CD14-positive monocyte (primary cell): ENCODE measurements around the gene KAZN. TPM values are rescaled to one million over a fixed set of nuclear protein-coding genes. Genes with fewer than 3 reads are reported as not detected.

ENCODE experiments used
- DNase-seq, 3 donors: peaks; one replicate each; pipeline ENCODE4 v3.0.0-alpha.2; 2011 to 2022
- H2AFZ ChIP-seq: 2 replicates; pipeline ENCODE4 v1.6.0; 2012; ENCODE audit warnings: mild to moderate bottlenecking, low read depth, low read length, inconsistent platforms; ENCODE audit not compliant: insufficient read depth, poor library complexity, severe bottlenecking
- H3K27ac ChIP-seq, 2 donors: 1 replicate in 1 of 2; 2 replicates in 1 of 2; pipeline ENCODE4 v1.5.1; 2012 to 2013; ENCODE audit warnings: low read length in 2 of 2, control low read depth in 1 of 2, inconsistent platforms in 1 of 2, low read depth in 1 of 2, mild to moderate bottlenecking in 1 of 2
- H3K27me3 ChIP-seq, 2 donors: one replicate each; pipeline versions ENCODE4 v1.6.0 to v1.6.1; 2011 to 2013; ENCODE audit warnings: low read length in 2 of 2; ENCODE audit not compliant: control insufficient read depth in 2 of 2, insufficient read depth in 2 of 2
- H3K36me3 ChIP-seq, 2 donors: replicated peaks in 1 of 2; 1 replicate in 1 of 2; 2 replicates in 1 of 2; pipeline versions ENCODE4 v1.5.1 to v1.6.1; 2012 to 2013; ENCODE audit warnings: low read length in 2 of 2, control low read depth in 1 of 2, inconsistent platforms in 1 of 2, mild to moderate bottlenecking in 1 of 2; ENCODE audit not compliant: insufficient read depth in 2 of 2, control insufficient read depth in 1 of 2
- H3K4me1 ChIP-seq, 2 donors: 1 replicate in 1 of 2; 2 replicates in 1 of 2; pipeline versions ENCODE4 v1.5.1 to v1.6.1; 2012 to 2013; ENCODE audit warnings: low read length in 2 of 2, control low read depth in 1 of 2, inconsistent platforms in 1 of 2, mild to moderate bottlenecking in 1 of 2, moderate library complexity in 1 of 2; ENCODE audit not compliant: insufficient read depth in 2 of 2, control insufficient read depth in 1 of 2
- H3K4me2 ChIP-seq: replicated peaks from 2 replicates; pipeline ENCODE3; 2012; ENCODE audit warnings: low read length, moderate library complexity, mild to moderate bottlenecking; ENCODE audit not compliant: poor library complexity, severe bottlenecking; ENCODE audit errors: extremely low read depth
- H3K4me3 ChIP-seq, 3 experiments: fragments of 200-600 bp in 1 of 3; sonication (generic) in 1 of 3; replicated peaks in 1 of 3; 1 replicate in 2 of 3; 2 replicates in 1 of 3; pipeline ENCODE4 v1.5.1; 2011 to 2013; ENCODE audit warnings: low read length in 3 of 3, mild to moderate bottlenecking in 3 of 3, control low read depth in 2 of 3, low read depth in 2 of 3, inconsistent platforms in 1 of 3, moderate library complexity in 1 of 3
- H3K79me2 ChIP-seq: 2 replicates; pipeline ENCODE4 v1.6.0; 2012; ENCODE audit warnings: mild to moderate bottlenecking, control low read depth, inconsistent platforms, low read length, moderate library complexity; ENCODE audit not compliant: insufficient read depth
- H3K9ac ChIP-seq: 2 replicates; pipeline ENCODE4 v1.6.0; 2017; ENCODE audit warnings: low read length, mild to moderate bottlenecking; ENCODE audit not compliant: insufficient read depth, poor library complexity, severe bottlenecking
- H3K9me3 ChIP-seq, 2 donors: replicated peaks in 1 of 2; 1 replicate in 1 of 2; 2 replicates in 1 of 2; pipeline versions ENCODE4 v1.5.1 to v1.6.1; 2012 to 2013; ENCODE audit warnings: low read length in 2 of 2, control low read depth in 1 of 2; ENCODE audit not compliant: control insufficient read depth in 1 of 2, insufficient read depth in 1 of 2
- H4K20me1 ChIP-seq: 2 replicates; pipeline ENCODE4 v1.6.0; 2012; ENCODE audit warnings: mild to moderate bottlenecking, low read length, control low read depth, moderate library complexity; ENCODE audit not compliant: insufficient read depth
- H3K27ac Mint-ChIP-seq, 7 donors: one replicate each; pipeline ENCODE4 v1.8.0; 2020; ENCODE audit warnings: mild to moderate bottlenecking in 7 of 7, mixed read lengths in 7 of 7, moderate library complexity in 6 of 7, inconsistent platforms in 2 of 7
- H3K27me3 Mint-ChIP-seq, 3 donors: one replicate each; pipeline ENCODE4 v1.8.0; 2021 to 2022; ENCODE audit warnings: low read depth in 3 of 3, mild to moderate bottlenecking in 3 of 3, mixed read lengths in 3 of 3, moderate library complexity in 3 of 3, inconsistent platforms in 1 of 3
- H3K36me3 Mint-ChIP-seq, 2 donors: one replicate each; pipeline ENCODE4 v1.8.0; 2020; ENCODE audit warnings: mixed read lengths in 2 of 2, inconsistent platforms in 1 of 2, mild to moderate bottlenecking in 1 of 2
- H3K4me1 Mint-ChIP-seq: one replicate; pipeline ENCODE4 v1.8.0; 2020; ENCODE audit warnings: mild to moderate bottlenecking, mixed read lengths
- H3K4me3 Mint-ChIP-seq, 2 donors: one replicate each; pipeline ENCODE4 v1.8.0; 2020; ENCODE audit warnings: mild to moderate bottlenecking in 2 of 2, mixed read lengths in 2 of 2, moderate library complexity in 1 of 2
- H3K9me3 Mint-ChIP-seq, 7 donors: one replicate each; pipeline ENCODE4 v1.8.0; 2020 to 2022; ENCODE audit warnings: mixed read lengths in 7 of 7, mild to moderate bottlenecking in 6 of 7, moderate library complexity in 6 of 7, inconsistent platforms in 2 of 7
- WGBS: methylation state at CpG from one replicate; pipeline ENCODE4 v1.1.5; 2013; ENCODE audit warnings: missing lambda C conversion rate; ENCODE audit not compliant: insufficient coverage; 5-methylcytosine and 5-hydroxymethylcytosine counted together
- intact Hi-C, 2 donors: fragments of 100-400 bp; cut with micrococcal nuclease; formaldehyde crosslinking; loops; one replicate each; pipeline versions ENCODE4 v1.15.0 to v1.15.1; 2023
- polyA plus RNA-seq, 3 donors: library from polyadenylated mRNA; depleted of rRNA in 1 of 3; unstranded in 2 of 3; stranded (reverse) in 1 of 3; fragments of 300-500 nt in 2 of 3; fragments of >200 nt in 1 of 3; fragmentation: Illumina TruSeq in 2 of 3; gene quantifications; 1 replicate in 2 of 3; 2 replicates in 1 of 3; pipeline ENCODE4 v1.2.3, GENCODE V29; 2012 to 2021
- TF ChIP-seq, protein P1 (sequence below): fragments of 200-600 bp; IDR thresholded peaks from one replicate; pipeline ENCODE4 v1.8.0; 2022; ENCODE audit warnings: antibody characterized with exemption, mild to moderate bottlenecking

Gene KAZN
- polyA plus RNA-seq, 3 donors, result not detected

- H2AFZ ChIP-seq, result no peak overlapping the region
- H3K4me2 ChIP-seq, result no peak overlapping the region
- no peaks in the 10 kb centered on the region for H3K36me3 Mint-ChIP-seq
- no peak overlapping the region for H3K27ac Mint-ChIP-seq
- 58% methylated on average over 6 of the region's 9 CpGs for WGBS
- no peak overlapping the region for H3K9ac ChIP-seq
- H3K4me3 Mint-ChIP-seq, result no peak overlapping the region
- H3K4me1 ChIP-seq, result no peaks in the 10 kb centered on the region
- no peaks in the 10 kb centered on the region for H3K27me3 ChIP-seq
- peaks cover 0 to 5% (median 0%) of the 10 kb centered on the region in 3 donors for H3K27me3 Mint-ChIP-seq
- H3K27ac ChIP-seq, result no peak overlapping the region
- TF ChIP-seq, protein P1, sequence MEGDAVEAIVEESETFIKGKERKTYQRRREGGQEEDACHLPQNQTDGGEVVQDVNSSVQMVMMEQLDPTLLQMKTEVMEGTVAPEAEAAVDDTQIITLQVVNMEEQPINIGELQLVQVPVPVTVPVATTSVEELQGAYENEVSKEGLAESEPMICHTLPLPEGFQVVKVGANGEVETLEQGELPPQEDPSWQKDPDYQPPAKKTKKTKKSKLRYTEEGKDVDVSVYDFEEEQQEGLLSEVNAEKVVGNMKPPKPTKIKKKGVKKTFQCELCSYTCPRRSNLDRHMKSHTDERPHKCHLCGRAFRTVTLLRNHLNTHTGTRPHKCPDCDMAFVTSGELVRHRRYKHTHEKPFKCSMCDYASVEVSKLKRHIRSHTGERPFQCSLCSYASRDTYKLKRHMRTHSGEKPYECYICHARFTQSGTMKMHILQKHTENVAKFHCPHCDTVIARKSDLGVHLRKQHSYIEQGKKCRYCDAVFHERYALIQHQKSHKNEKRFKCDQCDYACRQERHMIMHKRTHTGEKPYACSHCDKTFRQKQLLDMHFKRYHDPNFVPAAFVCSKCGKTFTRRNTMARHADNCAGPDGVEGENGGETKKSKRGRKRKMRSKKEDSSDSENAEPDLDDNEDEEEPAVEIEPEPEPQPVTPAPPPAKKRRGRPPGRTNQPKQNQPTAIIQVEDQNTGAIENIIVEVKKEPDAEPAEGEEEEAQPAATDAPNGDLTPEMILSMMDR, result no peak
- H3K36me3 ChIP-seq, result no peaks in the 10 kb centered on the region
- H4K20me1 ChIP-seq, result no peaks in the 10 kb centered on the region
- DNase-seq, result no peak
- H3K9me3 Mint-ChIP-seq, result peaks cover 0 to 2% (median 0%) of the 10 kb centered on the region in 7 donors
- H3K79me2 ChIP-seq, result no peaks in the 10 kb centered on the region
- intact Hi-C loops, result no loop called here
- no peak overlapping the region for H3K4me3 ChIP-seq
- H3K9me3 ChIP-seq, result no peaks in the 10 kb centered on the region
- peaks cover 15% of the 10 kb centered on the region for H3K4me1 Mint-ChIP-seq
Observed at GRCh38 chr1:14786109-14786675, 187.7 kb downstream of the KAZN start.

DNA sequence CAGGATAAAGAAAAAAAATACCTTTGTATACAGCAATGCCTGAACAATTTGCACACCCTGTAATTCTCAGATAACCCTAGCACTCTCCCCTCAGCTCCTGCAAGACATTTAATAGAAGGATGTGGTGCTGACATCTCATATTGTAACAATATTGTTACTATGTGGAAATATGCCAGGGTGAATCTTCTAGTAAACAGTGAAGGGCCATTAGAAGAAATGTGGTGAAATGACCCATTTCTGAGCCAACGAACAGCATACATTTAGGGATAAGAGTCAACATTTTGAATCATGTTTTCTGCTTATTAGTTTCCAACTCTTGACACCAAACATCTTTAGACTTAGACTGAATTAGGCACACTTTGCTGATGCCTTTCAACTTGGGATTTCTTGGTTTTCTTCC is 188.2 kb downstream of the KAZN start:
- no peak overlapping the region for H3K27ac Mint-ChIP-seq
- peaks cover 12% of the 10 kb centered on the region for H3K4me1 Mint-ChIP-seq
- Histone ChIP-seq H3K79me2 (no peaks in the 10 kb centered on the region), H4K20me1 (no peaks in the 10 kb centered on the region), H3K4me2 (no peak overlapping the region), H3K9me3 (no peaks in the 10 kb centered on the region), H2AFZ (no peak overlapping the region), H3K4me1 (no peaks in the 10 kb centered on the region), H3K4me3 (no peak overlapping the region), H3K9ac (no peak overlapping the region), H3K27ac (no peak overlapping the region), H3K27me3 (no peaks in the 10 kb centered on the region), H3K36me3 (no peaks in the 10 kb centered on the region)
- WGBS, result no CpG with 5 or more reads among the region's 1 CpG
- TF ChIP-seq, protein P1, result no peak
- no peak for DNase-seq
- intact Hi-C loops, result no loop called here
- peaks cover 0 to 2% (median 0%) of the 10 kb centered on the region in 7 donors for H3K9me3 Mint-ChIP-seq
- no peak overlapping the region for H3K4me3 Mint-ChIP-seq
- peaks cover 0 to 5% (median 0%) of the 10 kb centered on the region in 3 donors for H3K27me3 Mint-ChIP-seq
- H3K36me3 Mint-ChIP-seq, result no peaks in the 10 kb centered on the region
